Stomach smooth muscle (tissue), 2 donors: Measurements from ENCODE around the gene DNASE1L2.
"Not testable (repeated sequence)": the region's sequence is repeated elsewhere in the genome, so short reads cannot be mapped to it uniquely, and the experiment has no call there.

Source experiments
- H3K27ac ChIP-seq: one replicate; pipeline ENCODE4 v1.7.0; 2013; ENCODE audit warnings: mild to moderate bottlenecking, low read length, inconsistent platforms
- H3K27me3 ChIP-seq, 2 donors: one replicate each; pipeline ENCODE4 v1.7.0; 2013; ENCODE audit warnings: low read length in 2 of 2; ENCODE audit not compliant: insufficient read depth in 2 of 2, control insufficient read depth in 1 of 2
- H3K36me3 ChIP-seq, 2 donors: one replicate each; pipeline ENCODE4 v1.7.0; 2013; ENCODE audit warnings: low read length in 2 of 2; ENCODE audit not compliant: control insufficient read depth in 2 of 2, insufficient read depth in 2 of 2
- H3K4me1 ChIP-seq: one replicate; pipeline ENCODE4 v1.7.0; 2013; ENCODE audit warnings: low read length; ENCODE audit not compliant: control insufficient read depth, insufficient read depth
- H3K4me3 ChIP-seq, 2 donors: one replicate each; pipeline ENCODE4 v1.7.0; 2013; ENCODE audit warnings: low read length in 2 of 2
- H3K9ac ChIP-seq, 2 donors: one replicate each; pipeline ENCODE4 v1.7.0; 2013; ENCODE audit warnings: low read length in 2 of 2, mild to moderate bottlenecking in 1 of 2
- H3K9me3 ChIP-seq, 2 donors: one replicate each; pipeline ENCODE4 v1.7.0; 2013; ENCODE audit warnings: low read length in 2 of 2; ENCODE audit not compliant: control insufficient read depth in 2 of 2
- donor health status: healthy.
- donor health status: Pancreatic carcinoma.

The DNASE1L2 gene

DNA sequence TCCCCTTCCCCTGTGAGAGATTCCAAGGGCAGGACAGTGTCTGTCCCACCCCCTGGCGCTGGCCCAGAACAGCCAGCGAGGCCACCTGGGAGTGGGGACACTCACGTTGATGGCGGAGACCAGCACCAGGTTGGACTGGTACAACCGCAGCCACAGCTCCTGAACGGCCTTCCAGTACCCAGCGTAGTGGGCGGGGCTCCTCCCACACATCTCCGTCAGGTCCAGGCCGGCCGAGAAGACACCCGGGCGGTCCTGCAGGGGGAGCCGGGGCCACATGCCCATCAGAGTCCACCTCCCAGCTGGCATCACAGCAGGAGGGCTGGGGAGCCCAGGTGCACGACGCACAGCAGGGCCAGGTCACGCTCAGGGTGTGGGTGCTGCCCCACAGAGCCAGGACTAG, 8.1 kb downstream of the DNASE1L2 start:
- H3K36me3 ChIP-seq, result peaks cover 23 to 30% of the 10 kb centered on the region in 2 donors
- H3K27me3 ChIP-seq, result no peaks in the 10 kb centered on the region
- H3K4me3 ChIP-seq, result no peak overlapping the region

GRCh38 chr16:2244926-2245795, 8.9 kb downstream of the DNASE1L2 start:
- no peaks in the 10 kb centered on the region for H3K9me3 ChIP-seq

More for the DNA sequence above, 8.1 kb downstream of the DNASE1L2 start:
- H3K9ac ChIP-seq, result no peak overlapping the region
- H3K9me3 ChIP-seq, result no peaks in the 10 kb centered on the region
- H3K27ac ChIP-seq, result no peak overlapping the region
- no peaks in the 10 kb centered on the region for H3K4me1 ChIP-seq

DNA sequence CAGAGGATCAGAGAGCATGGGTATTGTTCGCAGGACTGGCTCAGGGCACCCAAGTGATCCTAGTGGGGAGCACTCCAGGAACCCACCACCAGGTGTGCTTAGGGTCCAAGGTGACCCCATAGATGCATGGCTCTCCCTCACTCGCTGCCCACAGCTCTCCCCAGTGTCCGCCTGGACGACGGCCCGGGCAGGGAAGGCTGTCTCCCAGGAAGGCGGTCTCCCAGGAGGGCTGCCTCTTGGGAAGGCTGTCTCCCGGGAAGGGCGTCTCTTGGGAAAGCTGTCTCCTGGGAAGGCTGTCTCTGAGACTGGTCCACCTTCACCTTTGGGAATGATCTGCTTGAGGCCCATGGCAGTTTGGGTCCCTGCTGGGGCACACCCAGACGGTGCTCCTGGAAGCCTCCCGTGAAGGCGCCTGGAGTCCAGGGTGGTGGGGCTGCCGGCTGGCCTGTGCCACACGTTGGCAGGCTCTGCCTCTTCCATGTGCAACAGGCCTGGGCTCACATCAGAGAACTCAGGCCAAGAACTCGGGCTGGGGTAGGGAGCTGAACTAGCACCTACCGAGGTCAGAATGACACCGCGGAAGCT, 10.1 kb downstream of the DNASE1L2 start:
- Histone ChIP-seq H3K27ac (no peak overlapping the region), H3K27me3 (no peaks in the 10 kb centered on the region), H3K4me1 (peaks cover 5% of the 10 kb centered on the region)

More at GRCh38 chr16:2244926-2245795, 8.9 kb downstream of the DNASE1L2 start:
- H3K27ac ChIP-seq, result no peak overlapping the region
- no peaks in the 10 kb centered on the region for H3K27me3 ChIP-seq
- no peak overlapping the region for H3K9ac ChIP-seq
- peaks cover 23 to 30% of the 10 kb centered on the region in 2 donors for H3K36me3 ChIP-seq
- H3K4me1 ChIP-seq, result peaks cover 1% of the 10 kb centered on the region
- no peak overlapping the region for H3K4me3 ChIP-seq

GRCh38 chr16:2250652-2251295, 14.5 kb downstream of the DNASE1L2 start:
- no peaks in the 10 kb centered on the region for H3K27me3 ChIP-seq
- H3K9ac ChIP-seq, result peak overlapping the region; percentile 60 to 82
- peaks cover 15 to 29% of the 10 kb centered on the region in 2 donors for H3K36me3 ChIP-seq
- peak overlapping the region; percentile 73 to 79 for H3K4me3 ChIP-seq
- peaks cover 12% of the 10 kb centered on the region for H3K4me1 ChIP-seq
- H3K27ac ChIP-seq, result peak overlapping the region; percentile 79
- no peaks in the 10 kb centered on the region for H3K9me3 ChIP-seq

More for the DNA sequence above, 10.1 kb downstream of the DNASE1L2 start:
- Histone ChIP-seq H3K9ac (no peak overlapping the region), H3K4me3 (no peak overlapping the region), H3K36me3 (peaks cover 23 to 30% of the 10 kb centered on the region in 2 donors), H3K9me3 (no peaks in the 10 kb centered on the region)

DNA sequence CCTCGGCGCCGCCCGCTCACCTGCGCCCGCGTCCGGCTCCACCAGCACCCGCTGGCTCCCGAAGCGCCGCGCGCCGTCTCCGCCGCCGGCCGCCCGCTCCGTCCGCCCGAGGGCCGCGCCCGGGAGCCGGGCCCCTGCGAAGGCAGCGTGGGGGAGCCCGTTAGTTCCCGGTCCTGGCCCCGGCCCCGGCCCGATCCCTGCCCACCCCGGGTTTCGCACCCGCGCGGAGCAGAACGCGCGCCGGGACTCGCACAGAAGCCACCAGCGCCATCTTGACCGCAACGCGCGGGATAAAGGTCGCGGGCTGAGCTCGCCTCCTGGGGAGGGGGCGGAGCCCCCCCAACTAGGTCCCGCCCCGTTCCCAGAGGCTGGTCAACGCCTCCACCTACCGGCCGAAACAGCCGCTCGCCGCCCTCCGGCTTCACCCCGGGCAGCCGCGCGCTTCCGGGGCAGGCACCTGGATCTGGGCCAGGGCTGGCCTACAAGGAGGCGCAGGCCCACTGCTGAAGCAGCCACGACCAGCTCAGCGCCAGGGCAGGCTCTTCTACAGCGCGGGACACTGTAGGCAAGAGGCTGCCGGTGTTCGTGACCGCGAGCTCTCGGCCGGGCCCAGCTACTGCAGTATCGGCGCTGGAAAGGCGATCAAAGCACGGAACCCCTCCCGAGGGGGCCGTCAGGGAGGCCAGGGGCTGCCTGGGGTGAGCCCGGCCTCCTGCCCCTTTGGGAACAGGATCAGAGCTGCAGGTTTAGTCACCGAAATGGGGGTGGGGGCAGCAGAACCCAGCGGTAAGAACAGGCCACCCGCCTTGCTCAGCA, 15.3 kb downstream of the DNASE1L2 start, which contains the start of gene ECI1:
Gene ECI1, minus strand, starts transcription at position 292 of the 816 bp plus-strand sequence. Its CDS starts 21 bp downstream, at position 271.
- Histone ChIP-seq H3K27me3 (no peaks in the 10 kb centered on the region), H3K9me3 (no peaks in the 10 kb centered on the region), H3K9ac (peak within 1 kb of the TSS; percentile 68 to 82), H3K36me3 (peaks cover 14 to 28% of the 10 kb centered on the region in 2 donors), H3K4me1 (peaks cover 12% of the 10 kb centered on the region), H3K4me3 (peak within 1 kb of the TSS; percentile 73 to 79), H3K27ac (peak within 1 kb of the TSS; percentile 79)

DNA sequence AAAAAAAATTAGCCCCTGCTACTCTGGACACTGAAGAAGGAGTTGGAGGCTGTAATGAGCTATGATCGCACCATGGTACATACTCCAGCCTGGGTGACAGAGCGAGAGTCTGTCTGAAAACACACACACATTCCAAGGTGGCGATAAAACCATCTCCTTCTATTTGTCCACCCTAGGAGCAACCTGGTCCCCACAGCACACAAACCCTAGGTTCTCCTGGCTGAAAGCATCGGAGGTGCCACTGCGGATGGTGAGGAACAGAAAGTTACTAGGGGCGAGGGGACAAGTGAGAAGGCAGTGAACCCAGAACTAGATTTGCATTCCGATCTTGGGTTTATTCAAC, 16.5 kb downstream of the DNASE1L2 start:
- Histone ChIP-seq H3K9me3 (no peaks in the 10 kb centered on the region), H3K27me3 (no peaks in the 10 kb centered on the region), H3K4me1 (peaks cover 12% of the 10 kb centered on the region), H3K4me3 (no peak overlapping the region), H3K9ac (no peak overlapping the region), H3K36me3 (peaks cover 16 to 39% of the 10 kb centered on the region in 2 donors), H3K27ac (no peak overlapping the region)

DNA sequence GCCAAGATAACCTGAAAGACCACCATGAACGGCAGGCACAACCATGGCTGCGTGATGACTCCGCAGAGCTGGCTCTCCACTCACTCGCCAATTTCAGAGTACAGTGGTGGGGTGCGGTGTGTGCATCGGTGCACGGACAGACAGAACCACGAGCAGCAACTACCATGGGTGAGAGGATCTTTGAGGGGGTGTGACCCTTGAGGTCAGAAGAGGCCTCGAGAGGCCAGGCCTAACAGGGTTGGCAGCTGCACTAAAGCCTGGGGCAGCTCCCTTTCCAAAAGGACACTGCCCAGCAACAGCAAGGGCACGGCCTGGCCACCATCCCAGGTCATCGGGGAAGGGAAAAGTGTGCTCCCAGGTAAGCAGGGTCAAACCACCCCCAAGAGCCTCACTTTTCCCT, 17.0 kb downstream of the DNASE1L2 start:
- Histone ChIP-seq H3K4me1 (peaks cover 12% of the 10 kb centered on the region), H3K36me3 (peaks cover 18 to 42% of the 10 kb centered on the region in 2 donors), H3K27me3 (no peaks in the 10 kb centered on the region), H3K4me3 (no peak overlapping the region), H3K9me3 (no peaks in the 10 kb centered on the region), H3K27ac (no peak overlapping the region), H3K9ac (no peak overlapping the region)

DNA sequence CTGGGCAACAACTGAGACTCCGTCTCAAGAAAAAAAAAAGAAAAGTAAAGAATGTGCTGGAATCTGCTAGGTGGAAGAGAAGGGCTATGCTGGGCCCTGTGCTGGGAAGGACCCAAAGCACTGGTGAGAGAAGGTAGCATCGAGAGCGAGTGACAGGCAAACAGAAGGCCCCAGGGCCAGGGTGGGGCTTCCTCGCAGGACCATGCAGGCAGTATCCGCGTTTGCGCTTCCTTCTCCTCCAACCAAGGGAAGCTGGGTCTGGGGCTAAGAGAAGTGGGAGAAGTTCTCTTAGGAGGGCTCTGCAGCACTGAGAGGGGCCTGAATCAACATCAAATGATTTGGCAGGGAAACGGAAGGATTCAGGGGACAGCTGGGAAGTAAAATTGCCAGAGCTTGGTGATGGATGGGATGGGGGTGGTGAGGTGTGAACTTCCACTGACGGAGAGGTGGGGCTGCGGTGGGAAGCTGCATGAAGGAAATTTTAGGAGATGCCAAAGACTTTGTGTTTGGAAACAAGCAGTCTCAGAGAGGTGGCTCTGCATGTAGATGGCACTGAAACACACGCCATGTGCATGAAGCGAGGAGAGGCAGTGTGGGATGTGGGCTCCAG, 20.4 kb downstream of the DNASE1L2 start:
- H3K36me3 ChIP-seq, result peaks cover 26 to 53% of the 10 kb centered on the region in 2 donors
- H3K27me3 ChIP-seq, result no peaks in the 10 kb centered on the region
- no peak overlapping the region for H3K9ac ChIP-seq
- no peak overlapping the region for H3K4me3 ChIP-seq
- peaks cover 6% of the 10 kb centered on the region for H3K4me1 ChIP-seq
- no peak overlapping the region for H3K27ac ChIP-seq
- H3K9me3 ChIP-seq, result no peaks in the 10 kb centered on the region

DNA sequence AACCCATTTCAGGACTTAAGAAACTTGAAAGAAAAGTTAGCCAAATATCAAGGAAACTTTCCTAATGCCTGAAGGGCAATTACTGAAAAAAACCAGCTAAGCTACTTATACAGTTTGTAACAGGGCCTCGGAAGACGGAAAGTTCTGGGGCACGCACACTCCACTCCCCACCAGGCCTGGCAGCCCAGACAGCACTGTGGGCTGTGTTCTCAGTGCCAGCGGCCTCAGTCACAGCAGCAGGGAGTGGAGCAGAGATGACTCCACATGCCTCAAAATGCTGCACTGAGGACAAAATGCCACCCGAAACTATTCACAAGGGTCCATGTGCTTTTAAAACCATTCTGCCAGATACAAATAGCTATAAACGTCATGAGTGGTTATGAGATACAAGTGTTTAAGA, 21.5 kb downstream of the DNASE1L2 start:
- Histone ChIP-seq H3K9me3 (no peaks in the 10 kb centered on the region), H3K27ac (no peak overlapping the region), H3K4me3 (no peak overlapping the region), H3K4me1 (no peaks in the 10 kb centered on the region), H3K9ac (no peak overlapping the region), H3K27me3 (no peaks in the 10 kb centered on the region), H3K36me3 (peaks cover 36 to 62% of the 10 kb centered on the region in 2 donors)

DNA sequence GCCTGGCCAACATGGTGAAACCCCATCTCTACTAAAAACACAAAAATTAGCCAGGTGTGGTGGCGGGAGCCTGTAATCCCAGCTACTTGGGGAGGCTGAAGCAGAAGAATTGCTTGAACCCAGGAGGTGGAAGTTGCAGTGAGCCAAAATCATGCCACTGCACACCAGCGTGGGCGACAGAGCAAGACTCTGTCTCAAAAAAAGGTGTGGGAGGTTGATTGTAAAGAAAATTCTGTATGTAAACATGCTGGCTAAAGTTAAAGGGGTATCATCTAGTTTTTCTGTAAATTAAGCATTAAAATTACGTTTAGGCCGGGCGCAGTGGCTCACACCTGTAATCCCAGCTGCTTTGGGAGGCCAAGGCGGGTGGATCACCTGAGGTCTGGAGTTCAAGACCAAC, 22.3 kb downstream of the DNASE1L2 start:
- not testable (repeated sequence) for H3K9ac ChIP-seq, H3K27me3 ChIP-seq, H3K27ac ChIP-seq, H3K4me3 ChIP-seq, H3K4me1 ChIP-seq, H3K9me3 ChIP-seq
- peaks cover 38 to 62% of the 10 kb centered on the region in 2 donors for H3K36me3 ChIP-seq
